Thyroid gland (tissue), 4 donors: ENCODE results near the gene PLA2G4A. TPM values are rescaled to one million over a fixed set of nuclear protein-coding genes. Genes with fewer than 3 reads are reported as not detected.
A peak's percentile ranks its signal among the peaks of the same experiment; 100 is the strongest.

Experiments
- DNase-seq, 2 donors: peaks; one replicate each; pipeline ENCODE4 v3.0.0-alpha.2; 2019
- H3K27ac ChIP-seq, 3 donors: fragments of 200-600 bp; sonication (generic); 1 replicate in 2 of 3; 2 replicates in 1 of 3; pipeline ENCODE4 v1.5.1; 2016 to 2019; ENCODE audit warnings: mild to moderate bottlenecking in 1 of 3, moderate library complexity in 1 of 3
- H3K27me3 ChIP-seq: fragments of 200-600 bp; sonication (generic); one replicate; pipeline ENCODE4 v1.5.1; 2019
- H3K36me3 ChIP-seq, 2 donors: fragments of 200-600 bp; sonication (generic); one replicate each; pipeline ENCODE4 v1.5.1; 2016 to 2019
- H3K4me1 ChIP-seq, 2 donors: fragments of 200-600 bp; sonication (generic); one replicate each; pipeline ENCODE4 v1.5.1; 2017 to 2019
- H3K4me3 ChIP-seq, 3 donors: fragments of 200-600 bp; sonication (generic); replicated peaks in 1 of 3; 1 replicate in 2 of 3; 2 replicates in 1 of 3; pipeline ENCODE4 v1.5.1; 2016; ENCODE audit warnings: mild to moderate bottlenecking in 1 of 3
- H3K9me3 ChIP-seq: fragments of 200-600 bp; sonication (generic); one replicate; pipeline ENCODE4 v1.5.1; 2017
- CTCF ChIP-seq, 6 experiments: fragments of 200-600 bp in 3 of 6; fragments of 450-650 bp in 3 of 6; sonication (generic) in 3 of 6; IDR thresholded peaks; one replicate each; pipeline ENCODE4 v1.5.1; 2016 to 2019; ENCODE audit warnings: antibody characterized with exemption in 6 of 6, mild to moderate bottlenecking in 2 of 6, inconsistent platforms in 1 of 6, moderate library complexity in 1 of 6
- POLR2A ChIP-seq, 2 donors: fragments of 450-650 bp; IDR thresholded peaks; one replicate each; pipeline ENCODE4 v1.6.1; 2017; ENCODE audit warnings: antibody characterized with exemption in 2 of 2, mild to moderate bottlenecking in 2 of 2, moderate library complexity in 1 of 2
- WGBS, 2 donors: methylation state at CpG; one replicate each; pipeline ENCODE4 v1.1.5; 2017; 5-methylcytosine and 5-hydroxymethylcytosine counted together
- intact Hi-C: fragments of 100-400 bp; cut with DNase I; formaldehyde crosslinking; loops from one replicate; pipeline ENCODE4 v1.15.1; 2023
- total RNA-seq, 4 donors: library from RNA; depleted of rRNA; stranded (reverse); fragments of >200 nt; gene quantifications; one replicate each; pipeline ENCODE4 v1.2.3, GENCODE V29; 2016

Gene PLA2G4A
- total RNA-seq, 4 donors from 2014 or later = 3.4 to 6.4 (median 5.2) TPM

- H3K9me3 ChIP-seq = no peaks in the 10 kb centered on the region
- H3K4me1 ChIP-seq = no peaks in the 10 kb centered on the region
- H3K27me3 ChIP-seq = no peaks in the 10 kb centered on the region
- 76% methylated on average over 2 of the region's 2 CpGs for WGBS, 2 donors
- intact Hi-C loops = no loop called here
- no peak overlapping the region for H3K27ac ChIP-seq
- no peak for TF ChIP-seq POLR2A (IDR thresholded peaks at IDR 0.05)
- no peak for TF ChIP-seq CTCF (IDR thresholded peaks at IDR 0.05)
- H3K36me3 ChIP-seq = no peaks in the 10 kb centered on the region
- DNase-seq = no peak
- no peak overlapping the region for H3K4me3 ChIP-seq
These were observed 58.5 kb downstream of the PLA2G4A start for GRCh38 chr1:186887203-186887602.

GRCh38 chr1:186888367-186888766 lies 59.6 kb downstream of the PLA2G4A start:
- H3K27ac ChIP-seq = no peak overlapping the region
- WGBS, 2 donors = 78 to 81% methylated on average over 2 of the region's 2 CpGs
- no peaks in the 10 kb centered on the region for H3K27me3 ChIP-seq
- H3K4me3 ChIP-seq = no peak overlapping the region
- H3K36me3 ChIP-seq = no peaks in the 10 kb centered on the region
- no peak for TF ChIP-seq POLR2A (IDR thresholded peaks at IDR 0.05)
- TF ChIP-seq CTCF (IDR thresholded peaks at IDR 0.05) = no peak
- DNase-seq = no peak
- no peaks in the 10 kb centered on the region for H3K9me3 ChIP-seq
- intact Hi-C loops = no loop called here
- H3K4me1 ChIP-seq = no peaks in the 10 kb centered on the region

- Histone ChIP-seq H3K4me1 (no peaks in the 10 kb centered on the region), H3K9me3 (no peaks in the 10 kb centered on the region), H3K4me3 (no peak overlapping the region), H3K27ac (no peak overlapping the region), H3K27me3 (no peaks in the 10 kb centered on the region), H3K36me3 (no peaks in the 10 kb centered on the region)
- no peak for TF ChIP-seq CTCF (IDR thresholded peaks at IDR 0.05)
- no peak for TF ChIP-seq POLR2A (IDR thresholded peaks at IDR 0.05)
- intact Hi-C loops = no loop called here
- no peak for DNase-seq
These were observed 64.2 kb downstream of the PLA2G4A start for GRCh38 chr1:186892936-186893335.

GRCh38 chr1:186894415-186894814 lies 65.7 kb downstream of the PLA2G4A start:
- Histone ChIP-seq H3K27me3 (no peaks in the 10 kb centered on the region), H3K9me3 (no peaks in the 10 kb centered on the region), H3K4me1 (no peaks in the 10 kb centered on the region), H3K27ac (no peak overlapping the region), H3K4me3 (no peak overlapping the region), H3K36me3 (no peaks in the 10 kb centered on the region)
- DNase-seq = no peak
- intact Hi-C loops = no loop called here
- no peak for TF ChIP-seq CTCF (IDR thresholded peaks at IDR 0.05)
- TF ChIP-seq POLR2A (IDR thresholded peaks at IDR 0.05) = no peak

GRCh38 chr1:186896211-186896610 lies 67.5 kb downstream of the PLA2G4A start:
- no peak overlapping the region for H3K4me3 ChIP-seq
- H3K36me3 ChIP-seq = no peaks in the 10 kb centered on the region
- H3K4me1 ChIP-seq = no peaks in the 10 kb centered on the region
- H3K27ac ChIP-seq = peak overlapping the region in 1 of 3 donors; percentile 26
- WGBS, 2 donors = 83 to 87% methylated on average over 1 of the region's 1 CpG
- intact Hi-C loops = no loop called here
- DNase-seq = no peak
- no peaks in the 10 kb centered on the region for H3K27me3 ChIP-seq
- TF ChIP-seq POLR2A (IDR thresholded peaks at IDR 0.05) (no peak), CTCF (IDR thresholded peaks at IDR 0.05) (no peak)
- H3K9me3 ChIP-seq = no peaks in the 10 kb centered on the region
